Activated T-cell treated with anti-CD3 and anti-CD28 coated beads, Interleukin-2, amount 50 U/mL, for 1 hour (primary cell): ENCODE results near the gene HES4.

Experiments used
- DNase-seq: peaks from one replicate; pipeline ENCODE4 v3.0.0-alpha.2; 2020

Gene HES4

DNA sequence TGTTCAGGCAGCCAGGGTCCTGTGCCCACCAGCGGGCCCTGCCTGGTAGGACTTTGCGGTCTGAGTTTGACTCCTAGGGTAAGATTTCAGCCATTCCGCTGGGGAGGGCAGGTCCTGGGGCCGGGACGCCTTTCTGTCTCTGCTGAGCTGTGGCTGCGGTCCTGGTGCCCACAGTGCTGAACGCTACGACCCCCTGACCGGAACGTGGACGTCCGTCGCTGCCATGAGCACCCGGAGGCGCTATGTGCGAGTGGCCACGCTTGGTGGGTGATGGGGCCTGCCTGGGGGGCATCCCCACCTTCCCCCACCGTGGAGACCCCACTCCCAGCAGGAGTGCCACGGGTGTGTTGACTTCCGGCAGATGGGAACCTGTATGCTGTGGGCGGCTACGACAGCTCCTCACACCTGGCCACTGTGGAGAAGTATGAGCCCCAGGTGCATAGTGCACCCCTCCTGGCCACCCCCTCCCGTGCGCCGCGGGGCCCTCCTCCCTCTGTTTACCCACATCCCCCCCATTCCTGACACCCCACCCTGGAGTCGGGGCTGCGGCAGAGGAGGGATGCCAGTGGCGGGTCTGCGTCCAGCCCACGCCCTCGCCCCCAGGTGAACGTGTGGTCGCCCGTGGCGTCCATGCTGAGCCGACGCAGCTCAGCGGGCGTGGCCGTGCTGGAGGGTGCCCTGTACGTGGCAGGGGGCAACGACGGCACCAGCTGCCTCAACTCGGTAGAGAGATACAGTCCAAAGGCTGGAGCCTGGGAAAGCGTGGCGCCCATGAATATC, 36.0 kb downstream of the HES4 start:
- no peak for DNase-seq

DNA sequence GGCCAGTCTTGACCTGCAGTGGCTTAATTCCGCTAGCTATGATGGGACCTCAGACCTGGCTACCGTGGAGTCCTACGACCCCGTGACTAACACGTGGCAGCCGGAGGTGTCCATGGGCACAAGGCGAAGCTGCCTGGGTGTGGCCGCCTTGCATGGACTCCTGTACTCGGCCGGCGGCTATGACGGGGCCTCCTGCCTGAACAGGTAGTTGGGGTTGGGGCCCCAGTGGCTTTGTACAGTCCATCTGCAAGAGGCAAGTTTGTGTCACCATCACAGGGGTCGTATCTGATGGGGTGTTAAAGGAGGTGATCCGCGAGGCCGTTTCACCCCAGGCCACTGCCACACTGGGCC, 36.6 kb downstream of the HES4 start:
- DNase-seq: no peak

DNA sequence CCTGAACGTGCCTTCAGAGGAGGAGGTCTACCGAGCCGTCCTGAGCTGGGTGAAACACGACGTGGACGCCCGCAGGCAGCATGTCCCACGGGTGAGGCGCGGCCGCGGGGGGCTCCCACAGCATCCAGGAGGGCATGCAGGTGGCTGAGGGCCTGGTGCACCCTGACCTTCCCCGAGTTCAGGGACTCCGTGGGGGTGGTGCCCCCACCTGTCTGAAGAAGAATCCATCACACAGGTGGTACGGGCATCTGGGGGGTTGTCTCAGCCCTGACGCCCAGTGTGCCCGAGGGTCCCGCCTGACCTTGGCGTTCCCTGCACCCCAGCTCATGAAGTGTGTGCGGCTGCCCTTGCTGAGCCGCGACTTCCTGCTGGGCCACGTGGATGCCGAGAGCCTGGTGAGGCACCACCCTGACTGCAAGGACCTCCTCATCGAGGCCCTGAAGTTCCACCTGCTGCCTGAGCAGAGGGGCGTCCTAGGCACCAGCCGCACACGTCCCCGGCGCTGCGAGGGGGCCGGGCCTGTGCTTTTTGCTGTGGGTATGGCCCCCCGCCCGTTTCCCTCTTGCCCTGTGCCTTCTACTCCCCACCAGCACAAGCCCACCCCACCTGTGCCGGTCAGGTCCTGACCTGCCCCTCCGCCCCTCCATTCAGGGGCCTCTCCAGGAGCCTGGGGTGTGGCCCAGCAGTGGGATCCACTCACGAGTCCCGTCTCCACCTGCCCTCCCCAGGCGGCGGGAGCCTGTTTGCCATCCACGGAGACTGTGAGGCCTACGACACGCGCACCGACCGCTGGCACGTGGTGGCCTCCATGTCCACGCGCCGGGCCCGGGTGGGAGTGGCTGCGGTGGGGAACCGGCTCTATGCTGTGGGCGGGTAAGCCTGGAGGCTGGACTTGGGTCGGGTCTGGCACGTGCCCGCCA, 37.3 kb downstream of the HES4 start:
- no peak for DNase-seq

- no peak for DNase-seq
Measured at GRCh38 chr1:961132-961669, 38.7 kb downstream of the HES4 start.

DNA sequence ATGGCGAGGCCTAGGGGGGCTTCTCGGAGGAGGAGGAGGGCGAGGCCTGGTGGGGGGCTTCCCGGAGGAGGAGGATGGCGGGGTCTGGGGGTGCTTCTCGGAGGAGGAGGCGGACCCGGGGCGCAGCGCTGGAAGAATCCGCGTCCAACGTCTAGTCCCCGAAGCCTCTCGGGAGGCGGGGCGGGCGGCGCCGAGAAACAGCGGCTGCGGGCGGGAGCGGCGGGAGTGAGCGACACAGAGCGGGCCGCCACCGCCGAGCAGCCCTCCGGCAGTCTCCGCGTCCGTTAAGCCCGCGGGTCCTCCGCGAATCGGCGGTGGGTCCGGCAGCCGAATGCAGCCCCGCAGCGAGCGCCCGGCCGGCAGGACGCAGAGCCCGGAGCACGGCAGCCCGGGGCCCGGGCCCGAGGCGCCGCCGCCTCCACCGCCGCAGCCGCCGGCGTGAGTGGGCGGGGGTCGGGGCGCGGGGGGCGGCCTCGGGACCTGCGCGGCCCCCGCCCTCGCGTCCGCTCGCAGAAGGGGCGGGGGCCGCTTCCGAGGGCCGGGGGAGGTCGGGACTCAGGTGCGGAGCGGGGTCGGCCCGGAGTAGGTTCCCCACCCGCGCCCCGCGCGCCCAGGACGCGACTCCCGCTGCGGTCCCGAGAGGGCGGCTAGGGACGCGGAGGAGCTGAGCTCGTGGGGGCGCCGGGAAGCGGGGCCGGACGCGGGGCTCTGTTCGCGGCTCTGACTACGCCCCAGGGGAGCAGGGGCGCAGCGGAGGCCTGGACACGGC, 39.4 kb downstream of the HES4 start, which contains the start of gene KLHL17:
TSS of gene KLHL17 (plus strand) at position 222 of the 769 bp plus-strand sequence. CDS start at position 332, 110 bp downstream.
- DNase-seq: peak; percentile 79

GRCh38 chr1:959731-960362, 40.0 kb downstream of the HES4 start:
- no peak for DNase-seq

DNA sequence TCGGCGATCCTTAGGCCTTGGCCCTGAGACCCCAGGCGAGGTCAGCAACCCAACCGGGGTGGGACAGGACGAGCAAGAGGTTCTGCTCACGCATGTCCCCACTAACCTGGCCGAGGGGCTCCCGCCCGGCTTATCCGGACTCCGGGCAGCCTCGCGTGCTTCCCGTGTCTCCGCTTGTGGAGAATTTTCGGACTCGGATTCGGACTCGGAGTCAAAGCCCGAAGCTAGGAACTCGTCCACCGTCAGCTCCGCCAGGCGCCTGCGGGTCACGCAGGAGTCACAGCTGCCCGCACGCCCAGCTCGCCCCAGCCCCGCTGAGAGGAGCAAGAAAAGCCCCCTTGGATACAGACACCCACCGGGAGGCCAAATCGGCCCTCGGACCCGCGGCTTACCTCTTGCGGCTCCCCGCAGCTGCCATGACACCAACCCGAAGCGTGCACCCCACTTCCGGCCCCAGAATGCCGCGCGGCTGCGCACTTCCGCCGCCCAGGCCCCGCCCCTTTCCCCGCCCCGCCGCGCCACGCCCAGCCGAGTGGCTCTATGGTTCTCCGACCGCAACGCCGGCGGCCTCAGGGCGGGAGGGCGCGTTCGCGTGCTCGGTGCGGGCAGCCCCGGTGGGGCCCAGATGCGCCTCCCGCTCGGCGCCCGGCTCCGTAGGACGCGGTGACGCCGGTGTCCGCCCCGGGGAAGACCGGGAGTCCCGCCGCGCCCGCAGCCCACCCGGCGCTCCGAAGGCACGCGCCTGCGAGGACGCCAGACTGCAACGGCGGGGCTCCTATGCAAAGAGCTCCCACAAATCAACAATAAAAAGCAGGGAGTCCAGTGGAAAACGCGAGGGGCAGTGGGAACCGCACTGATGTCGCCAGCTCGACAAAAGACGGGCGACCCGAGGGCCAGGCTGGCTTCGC, 40.8 kb downstream of the HES4 start, which contains the start of gene NOC2L:
TSS of gene NOC2L (minus strand) at position 434 of the 908 bp plus-strand sequence. CDS start at position 418, 16 bp downstream.
- DNase-seq: peak; percentile 99

GRCh38 chr1:956636-957035, 43.3 kb downstream of the HES4 start:
- DNase-seq: no peak

GRCh38 chr1:955474-955873, 44.4 kb downstream of the HES4 start:
- no peak for DNase-seq

DNA sequence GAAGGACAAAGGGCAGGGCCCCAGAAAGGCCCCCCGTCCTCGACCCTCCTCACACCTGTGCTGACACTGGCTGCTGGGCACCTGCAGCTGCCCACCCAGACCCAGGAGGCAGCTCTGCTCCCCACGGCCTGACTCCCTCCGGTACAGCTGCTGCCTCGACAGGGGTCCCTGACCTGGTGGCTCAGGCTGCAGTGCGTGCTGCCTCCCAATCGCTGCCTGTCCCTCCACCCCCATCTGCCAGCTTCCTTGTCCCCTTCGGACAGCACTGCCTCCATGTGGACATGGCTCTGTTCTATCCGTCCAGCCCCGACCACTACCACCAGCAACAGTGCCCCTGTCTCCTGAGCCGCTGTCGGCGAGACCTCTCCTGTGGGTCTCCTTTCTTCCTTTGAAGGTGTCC, 45.0 kb downstream of the HES4 start:
- DNase-seq: no peak

DNA sequence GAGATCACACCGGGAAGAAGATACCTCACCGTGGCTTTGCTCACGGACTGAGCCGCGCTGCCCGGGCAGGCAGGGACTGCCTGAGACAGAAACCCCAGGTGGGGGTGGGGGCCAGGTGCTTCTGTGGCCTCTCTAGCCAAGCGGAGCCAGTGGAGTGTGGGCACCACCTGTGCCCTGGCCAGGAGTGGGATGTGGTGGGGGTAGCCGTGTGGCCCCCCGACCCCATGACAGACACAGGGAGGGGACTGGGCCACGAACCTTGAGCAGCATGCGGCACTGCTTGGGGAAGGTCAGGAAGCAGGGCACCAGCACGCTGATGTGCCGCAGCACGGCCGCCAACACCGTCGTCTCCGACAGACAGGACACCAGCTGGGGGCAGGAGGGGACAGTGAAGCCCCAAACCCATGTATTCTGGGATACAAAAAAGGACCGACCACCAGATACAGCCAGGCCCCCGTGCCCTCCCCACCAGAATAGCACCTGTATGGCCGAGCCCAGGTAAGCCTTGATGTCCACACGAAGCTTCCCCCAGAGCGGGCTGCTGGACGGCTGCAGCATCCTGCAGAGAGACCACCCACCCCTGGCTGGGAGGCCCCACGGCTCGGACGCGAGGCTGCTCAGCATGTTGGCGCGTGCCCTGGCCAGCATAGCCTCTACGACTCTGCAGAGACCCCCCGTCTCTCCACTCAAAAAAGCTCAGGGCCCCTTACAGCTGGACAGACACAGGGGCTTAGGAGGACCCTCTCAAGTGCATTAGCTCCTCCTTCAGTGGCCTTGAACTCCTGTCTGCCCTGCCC, 46.2 kb downstream of the HES4 start:
- no peak for DNase-seq

DNA sequence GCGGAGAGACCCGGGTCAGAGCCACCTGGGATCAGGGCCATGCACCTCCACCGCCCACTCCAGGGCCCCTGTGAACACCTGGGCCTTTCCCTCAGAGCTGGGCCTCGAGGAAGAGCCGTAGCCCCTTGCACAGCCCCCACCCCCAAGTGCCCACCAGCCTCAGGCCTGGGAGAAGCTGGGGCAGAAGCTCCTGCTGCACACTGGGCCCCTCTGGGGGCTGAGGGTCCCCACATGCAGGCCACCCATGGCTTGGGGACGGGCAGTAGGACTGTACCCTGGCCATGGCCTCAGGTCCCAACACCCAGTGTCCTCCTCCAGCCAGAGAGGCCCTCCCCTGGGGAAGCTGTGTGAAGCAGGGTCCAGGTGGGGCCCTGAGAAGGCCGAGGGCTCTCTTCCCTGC, 47.3 kb downstream of the HES4 start:
- no peak for DNase-seq

DNA sequence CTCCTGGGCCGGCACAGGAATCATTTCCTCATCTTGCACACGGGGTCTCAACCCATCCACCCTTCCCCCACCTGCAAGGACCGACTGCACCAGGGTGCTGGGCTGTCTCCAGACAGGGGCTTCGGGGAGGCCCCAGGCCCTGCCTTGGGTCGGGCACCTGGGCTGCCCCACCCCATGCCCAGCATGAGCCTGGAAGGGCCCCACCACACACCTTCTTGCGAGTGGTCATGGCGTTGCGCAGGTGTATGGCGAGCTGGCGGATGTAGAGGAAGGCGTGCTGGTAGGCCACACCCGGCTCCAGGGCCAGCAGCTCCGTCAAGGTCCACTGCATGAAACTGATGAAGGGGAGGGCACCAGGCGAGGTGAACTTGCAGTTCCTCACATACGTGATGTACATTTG, 47.7 kb downstream of the HES4 start:
- no peak for DNase-seq

- no peak for DNase-seq
Measured at GRCh38 chr1:951364-951763, 48.5 kb downstream of the HES4 start.

GRCh38 chr1:950881-951280, 49.0 kb downstream of the HES4 start:
- no peak for DNase-seq

DNA sequence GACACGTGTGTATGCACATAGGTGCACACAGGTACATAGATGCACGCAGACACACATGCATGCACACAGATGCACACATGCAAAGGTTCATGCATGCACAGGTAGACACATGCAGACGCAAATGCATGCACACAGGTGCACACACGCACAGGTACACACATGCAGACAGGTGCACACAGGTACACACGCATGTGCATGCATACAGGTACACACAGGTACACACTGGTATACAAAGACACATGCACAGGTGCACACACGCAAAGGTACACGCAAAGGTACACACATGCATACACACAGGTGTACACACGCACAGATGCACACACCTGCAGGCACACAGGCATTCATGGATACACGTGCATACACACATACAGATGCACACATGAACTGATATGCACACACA, 49.6 kb downstream of the HES4 start:
- DNase-seq: no peak
